ENCODE measurements around the gene SMCO4. TPM values are rescaled to one million over a fixed set of nuclear protein-coding genes. Genes with fewer than 3 reads are reported as not detected.

SMCO4 gene
- total RNA-seq, 2 experiments from 2014 or later: 8.9 to 11.0 TPM

- POLR2A ChIA-PET: no interaction called here
- Mint-ChIP-seq H3K36me3 (no peaks in the 10 kb centered on the region), H3K4me3 (no peak overlapping the region), H3K9me3 (no peaks in the 10 kb centered on the region), H3K4me1 (peaks cover 4% of the 10 kb centered on the region), H3K27me3 (no peaks in the 10 kb centered on the region), H3K27ac (no peak overlapping the region)
- ATAC-seq (ENCODE audit: low read depth) (no peak), DNase-seq (no peak)
Observed at GRCh38 chr11:93498161-93498560, 45.0 kb downstream of the SMCO4 start.

GRCh38 chr11:93497596-93497995, 45.6 kb downstream of the SMCO4 start:
- Mint-ChIP-seq H3K27me3 (no peaks in the 10 kb centered on the region), H3K4me1 (peaks cover 4% of the 10 kb centered on the region), H3K27ac (no peak overlapping the region), H3K36me3 (no peaks in the 10 kb centered on the region), H3K4me3 (no peak overlapping the region), H3K9me3 (no peaks in the 10 kb centered on the region)
- ATAC-seq (ENCODE audit: low read depth) (no peak), DNase-seq (no peak)
- POLR2A ChIA-PET: no interaction called here

GRCh38 chr11:93494357-93494756, 48.8 kb downstream of the SMCO4 start:
- DNase-seq (no peak), ATAC-seq (ENCODE audit: low read depth) (no peak)
- no peak overlapping the region for H3K4me3 Mint-ChIP-seq
- H3K9me3 Mint-ChIP-seq: no peaks in the 10 kb centered on the region
- H3K36me3 Mint-ChIP-seq: no peaks in the 10 kb centered on the region
- no peaks in the 10 kb centered on the region for H3K27me3 Mint-ChIP-seq
- H3K4me1 Mint-ChIP-seq: peaks cover 4% of the 10 kb centered on the region
- POLR2A ChIA-PET: no interaction called here
- no peak overlapping the region for H3K27ac Mint-ChIP-seq

- no peaks in the 10 kb centered on the region for H3K9me3 Mint-ChIP-seq
- no peaks in the 10 kb centered on the region for H3K27me3 Mint-ChIP-seq
- ATAC-seq (ENCODE audit: low read depth) (no peak), DNase-seq (no peak)
- H3K4me1 Mint-ChIP-seq: no peaks in the 10 kb centered on the region
- POLR2A ChIA-PET: no interaction called here
- no peaks in the 10 kb centered on the region for H3K36me3 Mint-ChIP-seq
- no peak overlapping the region for H3K4me3 Mint-ChIP-seq
- H3K27ac Mint-ChIP-seq: no peak overlapping the region
Observed at GRCh38 chr11:93493252-93493897, 49.8 kb downstream of the SMCO4 start.

DNA sequence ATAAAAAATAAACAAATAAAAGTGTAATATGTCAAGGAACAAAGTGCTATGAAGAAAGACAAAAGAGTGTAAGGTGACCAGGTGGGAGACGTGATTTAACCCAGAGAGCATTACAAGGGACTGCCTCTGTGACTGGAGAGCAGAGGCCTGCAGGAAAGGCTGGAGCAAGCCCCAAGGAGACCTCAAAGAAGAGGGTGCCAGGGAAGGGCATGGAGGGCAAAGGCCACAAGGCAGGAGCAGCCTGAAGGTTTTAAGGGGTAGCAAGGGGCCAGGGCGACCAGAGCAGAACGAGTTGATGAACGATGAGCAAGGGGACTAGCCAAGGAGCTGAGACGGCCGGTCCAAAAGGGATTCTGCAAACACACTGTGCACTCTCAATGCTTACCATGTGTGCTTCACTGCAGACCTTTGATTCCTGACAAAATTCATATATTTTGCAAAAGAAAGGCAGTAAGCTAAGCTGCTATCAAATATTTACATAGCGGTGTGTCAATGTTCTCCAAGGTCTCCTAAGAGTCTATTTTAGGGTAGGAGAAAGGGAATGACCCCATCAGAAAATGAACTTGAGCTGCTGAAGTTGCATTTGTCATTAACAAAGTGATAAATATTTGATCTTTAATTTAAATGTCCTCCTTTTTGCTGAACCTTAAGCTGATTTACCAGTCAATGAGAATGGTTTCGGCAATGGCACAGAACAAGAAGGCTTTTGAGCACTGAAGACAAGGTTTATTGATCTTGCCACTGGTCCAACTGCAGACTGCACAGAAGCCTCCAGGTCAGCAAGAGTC, 50.5 kb downstream of the SMCO4 start:
- ATAC-seq (ENCODE audit: low read depth) (no peak), DNase-seq (no peak)
- Mint-ChIP-seq H3K4me1 (no peaks in the 10 kb centered on the region), H3K27ac (no peak overlapping the region), H3K9me3 (no peaks in the 10 kb centered on the region), H3K27me3 (no peaks in the 10 kb centered on the region), H3K4me3 (no peak overlapping the region), H3K36me3 (no peaks in the 10 kb centered on the region)
- POLR2A ChIA-PET: no interaction called here

DNA sequence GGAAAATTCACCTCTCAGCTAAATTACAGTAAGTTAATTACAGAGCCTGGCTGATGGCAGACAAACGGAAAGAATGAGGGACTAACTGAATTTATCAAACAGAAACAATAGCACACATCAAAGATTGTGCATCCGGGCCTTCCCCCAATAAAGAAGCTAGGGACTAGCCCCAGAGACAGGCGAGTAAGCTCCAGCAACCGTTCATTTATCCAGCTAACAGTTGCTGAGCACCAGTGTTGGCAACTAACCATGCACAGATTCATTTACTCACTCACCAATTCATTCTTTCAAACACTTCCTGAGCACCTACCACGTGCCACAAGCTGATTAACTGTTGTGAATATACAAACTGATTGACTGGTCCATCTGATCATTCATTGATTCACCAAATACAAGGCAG, 51.2 kb downstream of the SMCO4 start:
- H3K27ac Mint-ChIP-seq: no peak overlapping the region
- ATAC-seq (ENCODE audit: low read depth) (no peak), DNase-seq (no peak)
- H3K27me3 Mint-ChIP-seq: no peaks in the 10 kb centered on the region
- POLR2A ChIA-PET: no interaction called here
- H3K4me1 Mint-ChIP-seq: no peaks in the 10 kb centered on the region
- no peak overlapping the region for H3K4me3 Mint-ChIP-seq
- no peaks in the 10 kb centered on the region for H3K9me3 Mint-ChIP-seq
- no peaks in the 10 kb centered on the region for H3K36me3 Mint-ChIP-seq

DNA sequence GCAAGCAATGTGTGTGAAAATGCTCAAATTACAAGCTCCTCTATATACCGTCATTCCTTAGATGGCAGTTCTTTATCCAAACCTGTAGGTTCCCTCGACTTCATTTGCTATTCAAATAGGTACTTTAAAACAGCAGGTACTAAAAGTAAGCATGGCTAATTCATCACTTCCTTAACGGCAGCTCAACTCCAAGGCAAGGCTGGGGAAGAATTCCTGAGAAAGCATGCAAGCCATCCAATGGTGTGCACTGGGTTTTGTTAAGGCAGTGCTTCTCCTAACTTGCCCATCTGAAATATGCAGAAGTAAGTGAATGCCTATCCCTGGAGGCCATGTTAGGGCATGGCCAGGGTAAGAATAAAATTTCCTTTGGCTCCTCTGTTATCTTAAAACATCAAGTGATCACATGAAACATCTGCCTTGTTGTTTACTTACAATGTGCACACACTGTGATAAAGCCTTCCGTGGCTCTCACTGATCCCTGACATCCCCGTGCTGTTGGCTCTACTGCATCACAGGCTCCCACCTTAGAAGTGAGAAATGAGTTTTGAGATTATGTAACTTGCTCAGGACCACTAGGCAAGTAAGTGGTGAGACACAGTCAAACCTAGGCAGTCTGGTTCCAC, 52.1 kb downstream of the SMCO4 start:
- no peak overlapping the region for H3K4me3 Mint-ChIP-seq
- H3K27me3 Mint-ChIP-seq: no peaks in the 10 kb centered on the region
- ATAC-seq (ENCODE audit: low read depth): no peak
- no peaks in the 10 kb centered on the region for H3K4me1 Mint-ChIP-seq
- H3K27ac Mint-ChIP-seq: no peak overlapping the region
- no peak for DNase-seq
- POLR2A ChIA-PET: no interaction called here
- no peaks in the 10 kb centered on the region for H3K9me3 Mint-ChIP-seq
- no peaks in the 10 kb centered on the region for H3K36me3 Mint-ChIP-seq

DNA sequence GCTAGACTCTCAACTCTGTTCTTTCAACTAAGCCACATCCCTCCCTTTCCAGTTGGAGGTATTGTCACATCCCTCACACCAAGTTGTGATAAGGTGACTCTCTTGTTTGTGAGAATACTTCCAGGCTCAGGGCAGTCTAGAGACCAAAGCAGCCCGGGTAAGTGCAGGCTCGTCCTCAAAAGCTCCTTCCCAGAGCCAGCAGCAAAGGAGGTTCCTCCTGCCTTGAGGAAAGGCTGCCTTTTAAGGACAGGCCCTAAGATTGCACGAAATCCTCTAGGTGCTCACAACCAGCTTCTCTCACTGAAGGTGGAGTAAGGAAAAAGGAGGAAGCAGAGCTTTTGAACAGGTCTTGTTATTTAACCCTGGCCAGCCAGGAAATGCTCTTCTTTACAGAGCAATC, 53.4 kb downstream of the SMCO4 start:
- no peaks in the 10 kb centered on the region for H3K4me1 Mint-ChIP-seq
- no peaks in the 10 kb centered on the region for H3K36me3 Mint-ChIP-seq
- no peak overlapping the region for H3K4me3 Mint-ChIP-seq
- ATAC-seq (ENCODE audit: low read depth) (no peak), DNase-seq (no peak)
- POLR2A ChIA-PET: no interaction called here
- H3K27ac Mint-ChIP-seq: no peak overlapping the region
- H3K27me3 Mint-ChIP-seq: no peaks in the 10 kb centered on the region
- no peaks in the 10 kb centered on the region for H3K9me3 Mint-ChIP-seq

DNA sequence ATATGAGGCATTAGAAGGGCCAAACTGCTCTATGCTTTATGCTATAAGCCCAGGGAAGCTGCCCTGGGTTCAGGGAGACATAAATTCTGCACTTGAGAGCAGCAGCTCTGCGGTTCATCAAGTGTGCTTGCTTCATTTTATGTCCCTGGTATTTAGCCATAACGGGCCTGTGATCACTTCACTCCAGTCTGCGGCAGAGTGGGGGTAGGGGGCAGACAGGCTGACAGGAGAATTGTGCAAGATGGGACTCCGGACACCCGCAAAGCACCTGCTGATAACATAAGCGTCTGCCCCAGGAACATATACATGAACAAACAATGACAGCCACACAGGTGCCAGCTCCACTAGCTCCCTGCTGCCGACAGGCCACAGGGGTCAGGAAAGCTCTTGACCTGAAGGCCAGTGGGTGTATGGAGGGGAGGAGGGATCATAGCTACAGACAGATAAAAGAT, 56.1 kb downstream of the SMCO4 start:
- POLR2A ChIA-PET: no interaction called here
- H3K9me3 Mint-ChIP-seq: no peaks in the 10 kb centered on the region
- ATAC-seq (ENCODE audit: low read depth) (no peak), DNase-seq (no peak)
- no peak overlapping the region for H3K27ac Mint-ChIP-seq
- no peaks in the 10 kb centered on the region for H3K27me3 Mint-ChIP-seq
- no peaks in the 10 kb centered on the region for H3K4me1 Mint-ChIP-seq
- no peaks in the 10 kb centered on the region for H3K36me3 Mint-ChIP-seq
- H3K4me3 Mint-ChIP-seq: no peak overlapping the region

GRCh38 chr11:93485983-93486382, 57.2 kb downstream of the SMCO4 start:
- Mint-ChIP-seq H3K4me3 (no peak overlapping the region), H3K4me1 (no peaks in the 10 kb centered on the region), H3K27me3 (no peaks in the 10 kb centered on the region), H3K27ac (no peak overlapping the region), H3K36me3 (no peaks in the 10 kb centered on the region), H3K9me3 (no peaks in the 10 kb centered on the region)
- DNase-seq (no peak), ATAC-seq (ENCODE audit: low read depth) (no peak)
- POLR2A ChIA-PET: no interaction called here

DNA sequence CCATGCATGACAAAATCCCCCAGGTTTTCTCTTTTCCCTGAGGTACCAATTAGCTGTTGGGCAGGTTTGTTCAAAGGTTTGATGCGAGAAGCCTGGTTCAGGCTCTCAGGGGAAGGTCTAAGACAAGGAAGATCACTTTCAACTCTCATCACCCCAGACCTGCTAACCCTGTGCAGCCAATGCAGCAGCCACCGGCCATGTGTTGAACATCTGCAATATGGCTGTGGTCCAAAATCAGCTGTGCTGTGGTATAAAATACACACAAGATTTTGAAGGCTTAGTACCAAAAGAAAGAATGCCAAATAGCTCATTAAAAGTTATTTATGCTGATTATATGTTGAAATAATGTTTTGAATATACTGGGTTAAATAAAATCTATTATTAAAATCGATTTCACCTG, 58.5 kb downstream of the SMCO4 start:
- POLR2A ChIA-PET: no interaction called here
- H3K4me1 Mint-ChIP-seq: no peaks in the 10 kb centered on the region
- no peaks in the 10 kb centered on the region for H3K9me3 Mint-ChIP-seq
- ATAC-seq (ENCODE audit: low read depth) (no peak), DNase-seq (no peak)
- no peaks in the 10 kb centered on the region for H3K27me3 Mint-ChIP-seq
- no peak overlapping the region for H3K4me3 Mint-ChIP-seq
- H3K36me3 Mint-ChIP-seq: no peaks in the 10 kb centered on the region
- no peak overlapping the region for H3K27ac Mint-ChIP-seq

- no peak overlapping the region for H3K4me3 Mint-ChIP-seq
- no peak for DNase-seq
- no peaks in the 10 kb centered on the region for H3K4me1 Mint-ChIP-seq
- no peaks in the 10 kb centered on the region for H3K27me3 Mint-ChIP-seq
- no peak for ATAC-seq (ENCODE audit: low read depth)
- no peak overlapping the region for H3K27ac Mint-ChIP-seq
- no peaks in the 10 kb centered on the region for H3K36me3 Mint-ChIP-seq
- H3K9me3 Mint-ChIP-seq: no peaks in the 10 kb centered on the region
- POLR2A ChIA-PET: no interaction called here
Observed at GRCh38 chr11:93482556-93482955, 60.6 kb downstream of the SMCO4 start.

DNA sequence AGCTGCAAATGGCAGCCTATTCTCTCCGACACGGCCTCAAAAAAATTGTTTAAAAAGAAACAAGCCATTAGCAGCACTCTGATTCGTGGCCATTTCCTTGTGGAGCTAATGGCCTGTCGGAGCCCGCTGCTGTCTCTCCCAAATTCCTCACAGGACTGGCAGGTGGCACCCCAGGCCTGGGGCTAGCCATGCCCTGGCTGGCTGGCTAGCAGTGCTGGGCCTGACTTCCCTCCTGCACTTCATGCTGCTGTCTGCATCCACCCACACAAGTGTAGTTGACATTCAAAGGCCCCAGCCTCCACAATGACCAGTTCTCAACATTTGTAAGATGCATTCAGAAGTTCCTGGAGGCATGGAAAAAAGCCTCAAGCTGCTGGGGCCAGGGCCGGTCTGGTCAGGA, 61.5 kb downstream of the SMCO4 start:
- ATAC-seq (ENCODE audit: low read depth): no peak

GRCh38 chr11:93481279-93481678, 61.9 kb downstream of the SMCO4 start:
- Mint-ChIP-seq H3K9me3 (no peaks in the 10 kb centered on the region), H3K4me1 (no peaks in the 10 kb centered on the region), H3K27me3 (no peaks in the 10 kb centered on the region), H3K36me3 (no peaks in the 10 kb centered on the region), H3K27ac (no peak overlapping the region), H3K4me3 (no peak overlapping the region)
- DNase-seq: no peak
- POLR2A ChIA-PET: interaction anchor here (0.7 kb wide), 1 partner anchor 30 kb away, joined by 3 read pairs; no protein-coding TSS in a partner anchor
- ATAC-seq (ENCODE audit: low read depth): no peak

More for the DNA sequence above, 61.5 kb downstream of the SMCO4 start:
- Mint-ChIP-seq H3K9me3 (no peaks in the 10 kb centered on the region), H3K36me3 (no peaks in the 10 kb centered on the region), H3K27ac (no peak overlapping the region), H3K4me3 (no peak overlapping the region), H3K27me3 (no peaks in the 10 kb centered on the region), H3K4me1 (no peaks in the 10 kb centered on the region)
- no peak for DNase-seq
- POLR2A ChIA-PET: no interaction called here
